ENCODE data around the gene AHCTF1. TPM values are rescaled to one million over a fixed set of nuclear protein-coding genes. Genes with fewer than 3 reads are reported as not detected.
"Not testable (repeated sequence)": the region's sequence is repeated elsewhere in the genome, so short reads cannot be mapped to it uniquely, and the experiment has no call there.

The AHCTF1 gene
- total and polyA plus RNA-seq, 2 of the 8 experiments (the other 6 are each of a cell fraction or from before 2014, with no cell fraction given): 7.9 to 44.5 TPM

DNA sequence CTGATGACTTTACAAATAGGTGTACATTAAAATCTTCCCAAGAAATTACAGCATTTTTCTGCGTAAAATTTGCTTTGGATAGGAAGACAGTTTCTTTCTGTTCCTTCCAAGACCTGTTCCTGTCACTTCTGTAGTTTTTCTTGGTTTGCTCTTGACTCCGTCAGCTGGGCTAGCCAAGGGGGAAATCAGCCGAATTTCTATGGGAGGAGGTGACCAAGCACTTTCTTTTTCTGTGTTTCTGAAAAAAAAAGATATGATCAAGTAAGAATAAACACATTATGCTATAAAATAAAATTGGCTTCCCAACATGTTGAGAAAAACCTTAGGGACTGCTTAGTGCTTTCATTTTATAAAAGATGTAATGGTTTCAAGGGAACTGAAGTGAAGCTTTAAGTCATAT, 91.0 kb downstream of the AHCTF1 start:
- H4K91ac ChIP-seq (replicated peaks; ENCODE audit: insufficient read length, low read length); H3K9me3 ChIP-seq (ENCODE audit: insufficient read depth in 2 of 2, low read depth in 1 of 2, low read length in 1 of 2); H3K23me2 ChIP-seq (ENCODE audit: low read depth, low read length); FAIRE-seq; H2BK120ac ChIP-seq (replicated peaks; ENCODE audit: low read depth, low read length); H3K14ac ChIP-seq (ENCODE audit: insufficient read length); POLR2A ChIA-PET (ENCODE audit: partially characterized antibody); H3K18ac ChIP-seq (ENCODE audit: extremely low read depth, low read length); DNase-seq (ENCODE audit: low read depth in 1 of 2, low spot score in 2 of 2); H3K27ac ChIP-seq (ENCODE audit: low read depth, low read length); H2AFZ ChIP-seq (ENCODE audit: low read length); H2BK15ac ChIP-seq (ENCODE audit: low read length); H2AK5ac ChIP-seq (ENCODE audit: low read depth, low read length); H3K4me2 ChIP-seq (ENCODE audit: insufficient read depth in 1 of 2, low read depth in 2 of 2, low read length in 2 of 2); H2BK20ac ChIP-seq (ENCODE audit: low read length); H3K4me3 ChIP-seq (ENCODE audit: extremely low read depth in 1 of 4, insufficient read depth in 2 of 4, low read depth in 3 of 4, low read length in 4 of 4); H3K56ac ChIP-seq (replicated peaks; ENCODE audit: insufficient read length, low read depth, low read length); H3K4me1 ChIP-seq (replicated peaks in 1 of 4; ENCODE audit: control insufficient read depth in 3 of 4, insufficient read depth in 4 of 4, low read length in 3 of 4); H3K79me1 ChIP-seq (ENCODE audit: low read depth, low read length); H4K8ac ChIP-seq (ENCODE audit: extremely low read depth, insufficient read depth, low read length); H3K9ac ChIP-seq (replicated peaks in 1 of 4; ENCODE audit: extremely low read depth in 1 of 4, low read depth in 3 of 4, low read length in 3 of 4); CTCF ChIA-PET (ENCODE audit: partially characterized antibody); H3K27me3 ChIP-seq (replicated peaks in 1 of 4; ENCODE audit: control insufficient read depth in 3 of 4, extremely low read depth in 1 of 4, insufficient read depth in 3 of 4, low read length in 3 of 4); H4K5ac ChIP-seq (ENCODE audit: insufficient read length, low read depth, low read length); H4K20me1 ChIP-seq (replicated peaks in 1 of 2; ENCODE audit: control insufficient read depth in 1 of 2, insufficient read depth in 2 of 2, low read length in 2 of 2); H2BK12ac ChIP-seq (ENCODE audit: low read depth, low read length); H3K79me2 ChIP-seq (ENCODE audit: control insufficient read depth in 1 of 2, insufficient read depth in 2 of 2, low read length in 2 of 2); H3K4ac ChIP-seq (replicated peaks; ENCODE audit: insufficient read length, low read depth, low read length); H2BK5ac ChIP-seq (ENCODE audit: low read depth, low read length); H3K23ac ChIP-seq (ENCODE audit: insufficient read length): not testable (repeated sequence)
- H3K36me3 ChIP-seq (ENCODE audit: control insufficient read depth in 2 of 4, insufficient read depth in 4 of 4, low read length in 3 of 4): peaks cover 6 to 25% (median 19%) of the 10 kb centered on the region in 4 experiments; a peak in 7 of 8 replicates
- 89% methylated on average over 3 of the region's 3 CpGs; no CpG with 5 or more reads in 1 of the 2 experiments for WGBS, 2 experiments (ENCODE audit: extremely low coverage in 1 of 2, insufficient coverage in 1 of 2, insufficient read length in 1 of 2, insufficient replicate concordance in 2 of 2, low coverage in 1 of 2, low lambda C conversion rate in 2 of 2, missing lambda C conversion rate in 1 of 2)
